CD4-positive, alpha-beta memory T cell (primary cell): ENCODE data around the gene ZFP36L1. TPM values are rescaled to one million over a fixed set of nuclear protein-coding genes. Genes with fewer than 3 reads are reported as not detected.
A peak's percentile ranks its signal among the peaks of the same experiment; 100 is the strongest.

ENCODE experiments used
- CTCF ChIA-PET: fragments of 350-600 bp; sonication (Branson Sonifier 250); formaldehyde crosslinking; loops from one replicate; lab custom pipeline; 2021; ENCODE audit warnings: inconsistent platforms; ENCODE audit not compliant: partially characterized antibody; lab: Charles Lee
- POLR2A ChIA-PET: fragments of 350-600 bp; sonication (Branson Sonifier 250); formaldehyde crosslinking; loops from one replicate; lab custom pipeline; 2021; ENCODE audit not compliant: partially characterized antibody; lab: Charles Lee
- DNase-seq, 5 donors: peaks; one replicate each; pipeline versions ENCODE4 v3.0.0 to v3.0.0-alpha.2; 2020 to 2022; ENCODE audit warnings: mixed read lengths in 1 of 5
- H3K27ac ChIP-seq: one replicate; pipeline ENCODE4 v1.7.0; 2013; ENCODE audit warnings: low read depth, low read length
- H3K27me3 ChIP-seq: 2 replicates; pipeline ENCODE4 v1.7.0; 2013; ENCODE audit warnings: mild to moderate bottlenecking, low read length, moderate library complexity; ENCODE audit not compliant: insufficient read depth
- H3K36me3 ChIP-seq: 2 replicates; pipeline ENCODE4 v1.7.0; 2013; ENCODE audit warnings: mild to moderate bottlenecking, low read length, moderate library complexity; ENCODE audit not compliant: insufficient read depth
- H3K4me1 ChIP-seq: 2 replicates; pipeline ENCODE4 v1.7.0; 2013; ENCODE audit warnings: mild to moderate bottlenecking, low read length, moderate library complexity; ENCODE audit not compliant: insufficient read depth
- H3K4me3 ChIP-seq, 2 donors: one replicate each; pipeline ENCODE4 v1.7.0; 2013; ENCODE audit warnings: low read length in 2 of 2, mild to moderate bottlenecking in 1 of 2
- H3K9me3 ChIP-seq, 2 donors: one replicate each; pipeline ENCODE4 v1.7.0; 2013; ENCODE audit warnings: low read length in 2 of 2, control low read depth in 1 of 2; ENCODE audit not compliant: control insufficient read depth in 1 of 2
- H3K27ac Mint-ChIP-seq, 7 donors: one replicate each; pipeline ENCODE4 v1.8.0; 2020 to 2021; ENCODE audit warnings: mixed read lengths in 7 of 7, mild to moderate bottlenecking in 6 of 7, inconsistent platforms in 3 of 7, moderate library complexity in 3 of 7
- H3K27me3 Mint-ChIP-seq, 2 donors: one replicate each; pipeline ENCODE4 v1.8.0; 2020 to 2021; ENCODE audit warnings: mixed read lengths in 2 of 2
- H3K36me3 Mint-ChIP-seq, 2 donors: one replicate each; pipeline ENCODE4 v1.8.0; 2020 to 2021; ENCODE audit warnings: mixed read lengths in 2 of 2, inconsistent platforms in 1 of 2, mild to moderate bottlenecking in 1 of 2
- H3K4me1 Mint-ChIP-seq, 4 donors: one replicate each; pipeline ENCODE4 v1.8.0; 2020 to 2021; ENCODE audit warnings: mixed read lengths in 4 of 4, mild to moderate bottlenecking in 1 of 4
- H3K4me3 Mint-ChIP-seq, 8 donors: one replicate each; pipeline ENCODE4 v1.8.0; 2020 to 2021; ENCODE audit warnings: mixed read lengths in 8 of 8, mild to moderate bottlenecking in 7 of 8, moderate library complexity in 6 of 8, inconsistent platforms in 3 of 8
- H3K9me3 Mint-ChIP-seq, 8 donors: one replicate each; pipeline ENCODE4 v1.8.0; 2020 to 2021; ENCODE audit warnings: mixed read lengths in 8 of 8, mild to moderate bottlenecking in 5 of 8, inconsistent platforms in 3 of 8, moderate library complexity in 1 of 8
- intact Hi-C: fragments of 100-400 bp; cut with micrococcal nuclease; formaldehyde crosslinking; loops from one replicate; pipeline ENCODE4 v1.15.1; 2023
- polyA plus RNA-seq, 2 donors: library from polyadenylated mRNA; unstranded; fragments of 300-500 nt; fragmentation: Illumina TruSeq; gene quantifications; one replicate each; pipeline ENCODE4 v1.2.3, GENCODE V29; 2021
- total RNA-seq, 2 experiments: library from RNA; stranded (reverse); gene quantifications; one replicate each; pipeline ENCODE4 v1.2.3, GENCODE V29; 2021

ZFP36L1 gene
- total and polyA plus RNA-seq, 4 experiments from 2014 or later: 60.3 to 242 (median 177) TPM

- intact Hi-C loops: loop anchor here (5.0 kb wide), 1 partner anchor 50 kb away; no protein-coding TSS in a partner anchor
- ChIA-PET POLR2A (interaction anchor here (0.8 to 28.0 kb wide), 27 partner anchors 6 to 531 kb away, joined by 3 to 1973 read pairs (median 17); partner anchors contain the start of gene ZFP36L1), CTCF (interaction anchor here (0.8 to 14.8 kb wide), 12 partner anchors 7 to 838 kb away, joined by 3 to 199 read pairs (median 7); no protein-coding TSS in a partner anchor)
- H3K27ac ChIP-seq: peak overlapping the region; percentile 58
- no peaks in the 10 kb centered on the region for H3K36me3 ChIP-seq
- H3K27me3 ChIP-seq: no peaks in the 10 kb centered on the region
- H3K4me1 Mint-ChIP-seq: peaks cover 70 to 98% (median 85%) of the 10 kb centered on the region in 4 donors
- H3K4me3 Mint-ChIP-seq: peak overlapping the region; percentile 46 to 93 (median 78)
- H3K9me3 Mint-ChIP-seq: no peaks in the 10 kb centered on the region
- H3K4me1 ChIP-seq: peaks cover 98% of the 10 kb centered on the region
- no peaks in the 10 kb centered on the region for H3K27me3 Mint-ChIP-seq
- peak overlapping the region; percentile 83 to 99 (median 93) for H3K27ac Mint-ChIP-seq
- H3K36me3 Mint-ChIP-seq: peaks cover 4 to 5% of the 10 kb centered on the region in 2 donors
- peak; percentile 76 to 84 (median 77) for DNase-seq
- peak overlapping the region in 1 of 2 donors; percentile 49 for H3K4me3 ChIP-seq
- no peaks in the 10 kb centered on the region for H3K9me3 ChIP-seq
These were observed 10.5 kb downstream of the ZFP36L1 start for GRCh38 chr14:68782091-68782981.

DNA sequence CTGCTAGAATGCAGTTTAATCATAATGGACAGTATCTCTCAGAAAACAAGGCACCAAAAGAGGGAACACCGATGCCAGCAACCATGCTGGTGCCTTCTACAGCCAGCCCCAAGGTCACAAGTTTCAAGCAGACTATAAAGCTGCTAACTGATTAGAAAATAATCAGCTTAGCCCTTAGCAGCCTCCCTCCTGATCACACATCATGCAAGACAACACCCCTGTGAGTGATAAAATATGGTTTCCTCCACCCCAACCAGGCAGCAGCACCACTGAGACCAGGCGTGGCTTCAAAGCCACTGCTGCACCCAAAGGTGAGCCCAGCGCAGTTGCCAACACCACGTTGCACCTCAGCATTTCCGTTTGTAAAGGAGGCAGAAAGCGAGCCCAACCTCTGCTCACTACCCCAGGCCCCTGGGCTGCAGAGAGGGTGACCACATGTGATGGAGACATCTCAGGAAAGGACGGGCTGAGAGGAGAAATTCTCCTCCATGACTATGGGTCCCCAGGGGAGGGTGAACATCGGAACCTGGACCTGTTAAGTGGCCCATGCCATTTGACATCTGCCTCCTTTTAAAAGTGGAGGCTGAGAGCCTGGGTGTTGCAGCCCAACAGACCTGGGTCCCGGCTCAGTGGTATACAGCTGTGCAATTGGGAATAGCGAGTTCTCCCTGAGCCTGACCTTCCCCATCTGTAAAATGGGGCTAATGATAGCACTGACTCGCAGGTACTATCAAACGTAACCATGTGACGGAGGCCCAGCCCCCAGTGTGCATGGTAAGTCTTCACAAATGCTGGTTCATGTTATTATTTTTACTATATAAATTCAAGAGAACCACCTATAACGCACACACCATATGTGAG lies 11.5 kb downstream of the ZFP36L1 start:
- Mint-ChIP-seq H3K4me1 (peaks cover 60 to 98% (median 79%) of the 10 kb centered on the region in 4 donors), H3K27me3 (no peaks in the 10 kb centered on the region), H3K9me3 (no peaks in the 10 kb centered on the region), H3K27ac (peak overlapping the region; percentile 93 to 99 (median 97)), H3K4me3 (peak overlapping the region; percentile 72 to 93 (median 85)), H3K36me3 (no peaks in the 10 kb centered on the region)
- CTCF ChIA-PET: interaction anchor here (0.9 to 14.8 kb wide), 15 partner anchors 8 to 837 kb away, joined by 3 to 199 read pairs (median 7); partner anchors contain the start of gene ZFP36L1
- DNase-seq: peak; percentile 79 to 87 (median 83)
- H3K9me3 ChIP-seq: no peaks in the 10 kb centered on the region
- H3K27ac ChIP-seq: peak overlapping the region; percentile 58
- H3K4me3 ChIP-seq: peak overlapping the region; percentile 2 to 49
- no peaks in the 10 kb centered on the region for H3K36me3 ChIP-seq
- H3K4me1 ChIP-seq: peaks cover 91% of the 10 kb centered on the region
- POLR2A ChIA-PET: interaction anchor here (0.8 to 28.0 kb wide), 33 partner anchors 5 to 571 kb away, joined by 3 to 1973 read pairs (median 9); partner anchors contain the start of gene ZFP36L1
- intact Hi-C loops: loop anchor here (1.0 to 5.0 kb wide), 4 partner anchors 8 to 275 kb away; no protein-coding TSS in a partner anchor
- H3K27me3 ChIP-seq: no peaks in the 10 kb centered on the region

DNA sequence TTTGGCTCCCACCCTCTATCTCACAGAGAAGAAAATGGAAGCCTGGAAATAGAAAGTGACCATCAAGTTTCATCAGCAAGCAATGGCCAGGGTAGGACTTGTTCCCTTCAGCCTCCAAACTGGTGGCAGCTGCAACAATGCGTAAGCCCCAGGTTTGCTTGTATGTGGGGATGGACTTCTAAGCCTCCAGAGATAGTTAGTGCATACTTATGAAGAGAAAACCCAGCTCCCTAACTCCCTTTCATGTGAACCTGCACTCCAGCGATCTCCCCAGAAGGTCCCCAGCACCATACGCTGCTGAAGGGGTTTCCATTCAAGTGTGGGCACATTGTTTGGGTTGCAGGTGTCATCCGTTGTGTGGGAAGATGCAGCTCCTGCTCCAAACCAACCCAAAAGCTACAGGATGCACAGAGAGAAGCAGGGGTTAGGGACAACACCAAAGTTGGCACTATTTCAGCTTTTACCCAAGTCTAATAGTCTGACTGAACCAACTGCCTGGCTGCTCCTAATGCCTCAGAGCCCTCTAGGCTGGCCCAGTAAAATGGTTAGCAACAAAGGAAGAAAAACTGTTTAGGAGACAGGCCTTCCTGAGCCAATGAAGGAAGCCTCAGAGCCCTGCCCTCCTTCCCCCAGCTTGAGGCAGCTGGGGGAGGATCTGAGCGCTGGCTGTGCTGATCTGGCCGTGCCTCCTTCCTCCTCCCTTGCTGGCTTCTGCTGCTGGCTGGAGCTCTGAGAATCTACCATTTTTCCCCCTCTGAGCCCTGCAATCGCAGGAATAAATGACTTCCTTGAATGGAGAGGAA lies 12.3 kb downstream of the ZFP36L1 start:
- Histone ChIP-seq H3K4me1 (peaks cover 91% of the 10 kb centered on the region), H3K27ac (peak overlapping the region; percentile 58), H3K4me3 (peak overlapping the region in 1 of 2 donors; percentile 49), H3K9me3 (no peaks in the 10 kb centered on the region), H3K27me3 (no peaks in the 10 kb centered on the region), H3K36me3 (no peaks in the 10 kb centered on the region)
- H3K36me3 Mint-ChIP-seq: peaks cover 0 to under 1% of the 10 kb centered on the region in 2 donors
- CTCF ChIA-PET: interaction anchor here (1.0 to 14.8 kb wide), 16 partner anchors 9 to 836 kb away, joined by 3 to 199 read pairs (median 6); partner anchors contain the start of gene ZFP36L1
- intact Hi-C loops: loop anchor here (1.0 to 5.0 kb wide), 5 partner anchors 9 to 274 kb away; no protein-coding TSS in a partner anchor
- no peaks in the 10 kb centered on the region for H3K9me3 Mint-ChIP-seq
- peaks cover 60 to 98% (median 76%) of the 10 kb centered on the region in 4 donors for H3K4me1 Mint-ChIP-seq
- peak in 4 of 5 donors; percentile 27 to 64 (median 38) for DNase-seq
- POLR2A ChIA-PET: interaction anchor here (0.6 to 28.0 kb wide), 33 partner anchors 4 to 570 kb away, joined by 3 to 1973 read pairs (median 8); partner anchors contain the start of gene ZFP36L1
- H3K27ac Mint-ChIP-seq: peak overlapping the region; percentile 93 to 99 (median 97)
- no peaks in the 10 kb centered on the region for H3K27me3 Mint-ChIP-seq
- peak overlapping the region; percentile 79 to 93 (median 85) for H3K4me3 Mint-ChIP-seq

GRCh38 chr14:68779761-68780323 lies 13.0 kb downstream of the ZFP36L1 start:
- intact Hi-C loops: loop anchor here (1.0 to 5.0 kb wide), 3 partner anchors 48 to 273 kb away; no protein-coding TSS in a partner anchor
- peak; percentile 71 to 89 (median 78) for DNase-seq
- H3K9me3 ChIP-seq: no peaks in the 10 kb centered on the region
- peak overlapping the region; percentile 58 for H3K27ac ChIP-seq
- no peaks in the 10 kb centered on the region for H3K27me3 ChIP-seq
- Mint-ChIP-seq H3K4me1 (peaks cover 59 to 98% (median 76%) of the 10 kb centered on the region in 4 donors), H3K27ac (peak overlapping the region; percentile 93 to 99 (median 97)), H3K36me3 (peaks cover 0 to 2% of the 10 kb centered on the region in 2 donors), H3K4me3 (peak overlapping the region; percentile 79 to 93 (median 85)), H3K27me3 (no peaks in the 10 kb centered on the region), H3K9me3 (peaks cover 0 to 2% (median 0%) of the 10 kb centered on the region in 8 donors)
- ChIA-PET CTCF (interaction anchor here (1.0 to 14.8 kb wide), 11 partner anchors 8 to 531 kb away, joined by 3 to 199 read pairs (median 15); partner anchors contain the start of gene ZFP36L1), POLR2A (interaction anchor here (0.6 to 28.0 kb wide), 28 partner anchors 3 to 529 kb away, joined by 3 to 1973 read pairs (median 10); partner anchors contain the start of gene ZFP36L1)
- peaks cover 91% of the 10 kb centered on the region for H3K4me1 ChIP-seq
- no peaks in the 10 kb centered on the region for H3K36me3 ChIP-seq
- H3K4me3 ChIP-seq: peak overlapping the region; percentile 34 to 49

- Mint-ChIP-seq H3K9me3 (peaks cover 0 to 5% (median 0%) of the 10 kb centered on the region in 8 donors), H3K4me1 (peaks cover 60 to 99% (median 77%) of the 10 kb centered on the region in 4 donors), H3K4me3 (peak overlapping the region in 2 of 8 donors; percentile 26 to 47), H3K27ac (peak overlapping the region in 5 of 7 donors; percentile 63 to 98 (median 93)), H3K27me3 (no peaks in the 10 kb centered on the region), H3K36me3 (peaks cover 0 to 2% of the 10 kb centered on the region in 2 donors)
- Histone ChIP-seq H3K4me3 (no peak overlapping the region), H3K4me1 (peaks cover 90% of the 10 kb centered on the region), H3K27ac (no peak overlapping the region), H3K9me3 (no peaks in the 10 kb centered on the region), H3K27me3 (no peaks in the 10 kb centered on the region), H3K36me3 (no peaks in the 10 kb centered on the region)
- no peak for DNase-seq
- CTCF ChIA-PET: interaction anchor here (0.8 to 9.2 kb wide), 4 partner anchors 12 to 93 kb away, joined by 3 to 83 read pairs (median 55); partner anchors contain the start of gene ZFP36L1
- intact Hi-C loops: no loop called here
- POLR2A ChIA-PET: interaction anchor here (1.0 to 28.0 kb wide), 6 partner anchors 1 to 113 kb away, joined by 3 to 1973 read pairs (median 789); partner anchors contain the start of gene ZFP36L1
These were observed 15.2 kb downstream of the ZFP36L1 start for GRCh38 chr14:68777644-68778043.
